ENCODE measurements around the gene MYOG. TPM values are rescaled to one million over a fixed set of nuclear protein-coding genes. Genes with fewer than 3 reads are reported as not detected.

MYOG gene
- total RNA-seq, 1 experiment from 2014 or later: not detected

DNA sequence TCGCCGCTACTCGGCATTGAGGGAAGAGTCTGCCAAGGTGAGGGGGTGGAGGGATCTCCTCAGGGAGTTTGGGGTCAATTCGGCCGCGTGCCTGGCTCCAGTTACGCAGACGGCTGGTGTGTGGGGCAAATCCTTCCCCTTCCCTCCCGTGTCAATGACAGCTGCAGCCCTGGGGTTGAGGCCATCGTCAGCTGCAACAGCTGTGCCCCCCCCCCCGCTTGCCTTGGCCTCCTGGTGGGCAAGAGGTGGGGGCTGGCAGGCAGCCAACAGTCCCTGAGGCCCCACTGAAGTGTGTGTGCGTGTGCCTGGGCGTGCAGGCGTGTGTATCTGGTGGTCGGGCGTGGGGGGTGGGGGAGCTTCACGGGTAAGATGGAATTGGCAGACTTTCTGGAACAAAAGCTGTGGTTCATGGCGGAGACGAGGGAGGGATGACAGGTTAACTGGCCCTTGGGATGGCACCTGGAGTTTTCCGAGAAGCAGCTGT, 33.9 kb downstream of the MYOG start:
- no peak for DNase-seq
- CTCF ChIA-PET: interaction anchor here (1.1 kb wide), 1 partner anchor 164 kb away, joined by 3 read pairs; no protein-coding TSS in a partner anchor
- no TSS peak for BruUV-seq (replicated peaks)
- H3K36me3 Mint-ChIP-seq (ENCODE audit: insufficient read depth, unreplicated experiment): no peaks in the 10 kb centered on the region
- intact Hi-C loops (cut with micrococcal nuclease; ENCODE audit: unreplicated experiment): no loop called here
- H3K27me3 Mint-ChIP-seq (ENCODE audit: unreplicated experiment): peaks cover 92% of the 10 kb centered on the region
- no peak overlapping the region for H3K27ac Mint-ChIP-seq (ENCODE audit: unreplicated experiment)
- no peaks in the 10 kb centered on the region for H3K9me3 Mint-ChIP-seq (ENCODE audit: low read depth, unreplicated experiment)
- peaks cover 8% of the 10 kb centered on the region for H3K4me1 Mint-ChIP-seq (ENCODE audit: low read depth, unreplicated experiment)
- TF ChIP-seq, protein P1, sequence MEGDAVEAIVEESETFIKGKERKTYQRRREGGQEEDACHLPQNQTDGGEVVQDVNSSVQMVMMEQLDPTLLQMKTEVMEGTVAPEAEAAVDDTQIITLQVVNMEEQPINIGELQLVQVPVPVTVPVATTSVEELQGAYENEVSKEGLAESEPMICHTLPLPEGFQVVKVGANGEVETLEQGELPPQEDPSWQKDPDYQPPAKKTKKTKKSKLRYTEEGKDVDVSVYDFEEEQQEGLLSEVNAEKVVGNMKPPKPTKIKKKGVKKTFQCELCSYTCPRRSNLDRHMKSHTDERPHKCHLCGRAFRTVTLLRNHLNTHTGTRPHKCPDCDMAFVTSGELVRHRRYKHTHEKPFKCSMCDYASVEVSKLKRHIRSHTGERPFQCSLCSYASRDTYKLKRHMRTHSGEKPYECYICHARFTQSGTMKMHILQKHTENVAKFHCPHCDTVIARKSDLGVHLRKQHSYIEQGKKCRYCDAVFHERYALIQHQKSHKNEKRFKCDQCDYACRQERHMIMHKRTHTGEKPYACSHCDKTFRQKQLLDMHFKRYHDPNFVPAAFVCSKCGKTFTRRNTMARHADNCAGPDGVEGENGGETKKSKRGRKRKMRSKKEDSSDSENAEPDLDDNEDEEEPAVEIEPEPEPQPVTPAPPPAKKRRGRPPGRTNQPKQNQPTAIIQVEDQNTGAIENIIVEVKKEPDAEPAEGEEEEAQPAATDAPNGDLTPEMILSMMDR (IDR thresholded peaks at IDR 0.05; ENCODE audit: unreplicated experiment): no peak
- H3K4me3 Mint-ChIP-seq (ENCODE audit: low read depth, unreplicated experiment): no peak overlapping the region

- CTCF ChIA-PET: interaction anchor here (0.6 kb wide), 1 partner anchor 110 kb away, joined by 3 read pairs; no protein-coding TSS in a partner anchor
Measured at GRCh38 chr1:203050826-203051225, 35.0 kb downstream of the MYOG start.

DNA sequence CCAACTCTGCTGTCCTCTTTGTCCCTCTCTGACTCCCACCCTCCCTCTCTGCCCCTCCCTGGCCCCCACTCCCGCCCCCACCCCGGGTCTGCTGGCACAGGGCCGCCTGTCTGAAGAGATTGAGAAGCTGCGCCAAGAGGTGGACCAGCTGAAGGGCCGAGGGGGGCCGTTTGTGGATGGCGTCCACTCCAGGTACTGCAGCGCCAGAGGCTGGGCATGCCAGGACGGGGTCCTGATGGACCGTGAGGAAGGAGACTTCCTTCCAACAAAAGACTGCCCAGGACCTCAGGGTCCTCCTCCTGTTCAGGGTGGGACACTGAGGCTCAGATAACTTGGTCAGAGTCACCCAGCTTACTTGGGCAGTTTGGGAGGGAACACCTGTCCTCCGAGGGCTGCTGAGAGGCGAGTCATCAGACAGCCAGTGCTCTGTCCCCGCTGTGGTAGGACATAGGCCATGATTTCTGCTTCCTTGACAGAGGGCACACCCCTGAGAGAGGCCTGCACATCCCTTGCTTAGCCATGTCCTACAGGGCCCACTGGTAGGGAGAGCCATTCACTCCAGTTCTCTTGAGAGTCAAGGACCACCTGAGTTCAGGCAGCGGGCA, 36.1 kb downstream of the MYOG start:
- no peak overlapping the region for H3K27ac Mint-ChIP-seq (ENCODE audit: unreplicated experiment)
- H3K9me3 Mint-ChIP-seq (ENCODE audit: low read depth, unreplicated experiment): no peaks in the 10 kb centered on the region
- H3K4me3 Mint-ChIP-seq (ENCODE audit: low read depth, unreplicated experiment): no peak overlapping the region
- TF ChIP-seq, protein P1 (IDR thresholded peaks at IDR 0.05; ENCODE audit: unreplicated experiment): no peak
- peaks cover 92% of the 10 kb centered on the region for H3K27me3 Mint-ChIP-seq (ENCODE audit: unreplicated experiment)
- CTCF ChIA-PET: interaction anchor here (0.8 kb wide), 1 partner anchor 166 kb away, joined by 3 read pairs; no protein-coding TSS in a partner anchor
- H3K4me1 Mint-ChIP-seq (ENCODE audit: low read depth, unreplicated experiment): peaks cover 8% of the 10 kb centered on the region
- no peak for DNase-seq
- no peaks in the 10 kb centered on the region for H3K36me3 Mint-ChIP-seq (ENCODE audit: insufficient read depth, unreplicated experiment)
- BruUV-seq (replicated peaks): no TSS peak
- intact Hi-C loops (cut with micrococcal nuclease; ENCODE audit: unreplicated experiment): no loop called here

More at GRCh38 chr1:203050826-203051225, 35.0 kb downstream of the MYOG start:
- Mint-ChIP-seq H3K9me3 (ENCODE audit: low read depth, unreplicated experiment) (no peaks in the 10 kb centered on the region), H3K27ac (ENCODE audit: unreplicated experiment) (no peak overlapping the region), H3K4me3 (ENCODE audit: low read depth, unreplicated experiment) (no peak overlapping the region), H3K27me3 (ENCODE audit: unreplicated experiment) (peaks cover 92% of the 10 kb centered on the region), H3K4me1 (ENCODE audit: low read depth, unreplicated experiment) (peaks cover 8% of the 10 kb centered on the region), H3K36me3 (ENCODE audit: insufficient read depth, unreplicated experiment) (no peaks in the 10 kb centered on the region)
- TF ChIP-seq, protein P1 (IDR thresholded peaks at IDR 0.05; ENCODE audit: unreplicated experiment): no peak
- BruUV-seq (replicated peaks): no TSS peak
- DNase-seq: no peak
- intact Hi-C loops (cut with micrococcal nuclease; ENCODE audit: unreplicated experiment): no loop called here

- Mint-ChIP-seq H3K27me3 (ENCODE audit: unreplicated experiment) (peaks cover 92% of the 10 kb centered on the region), H3K4me1 (ENCODE audit: low read depth, unreplicated experiment) (peaks cover 8% of the 10 kb centered on the region), H3K9me3 (ENCODE audit: low read depth, unreplicated experiment) (no peaks in the 10 kb centered on the region), H3K36me3 (ENCODE audit: insufficient read depth, unreplicated experiment) (no peaks in the 10 kb centered on the region), H3K27ac (ENCODE audit: unreplicated experiment) (no peak overlapping the region), H3K4me3 (ENCODE audit: low read depth, unreplicated experiment) (no peak overlapping the region)
- intact Hi-C loops (cut with micrococcal nuclease; ENCODE audit: unreplicated experiment): no loop called here
- TF ChIP-seq, protein P1 (IDR thresholded peaks at IDR 0.05; ENCODE audit: unreplicated experiment): no peak
- no peak for DNase-seq
- CTCF ChIA-PET: no interaction called here
- BruUV-seq (replicated peaks): no TSS peak
Measured at GRCh38 chr1:203049077-203049476, 36.7 kb downstream of the MYOG start.
